GM21367 (cell line): ENCODE data around the gene CDC14B.
"Not testable (repeated sequence)": the region's sequence is repeated elsewhere in the genome, so short reads cannot be mapped to it uniquely, and the experiment has no call there.

Experiments used
- ATAC-seq: cut with Tn5 transposase; IDR thresholded peaks from one replicate; pipeline ENCODE4 v1.9.1; 2021; ENCODE audit not compliant: unreplicated experiment

The CDC14B gene

GRCh38 chr9:96619491-96620180 is at the start of gene CDC14B:
TSS of gene CDC14B (minus strand) at chr9:96619843. CDS start at chr9:96619378, 465 bp downstream.
- no peak for ATAC-seq

- ATAC-seq, result no peak
These were observed 49.4 kb upstream of the CDC14B start for GRCh38 chr9:96668868-96669534.

- ATAC-seq, result no peak
These were observed 47.7 kb upstream of the CDC14B start for GRCh38 chr9:96667363-96667728.

- ATAC-seq, result not testable (repeated sequence)
These were observed 47.2 kb upstream of the CDC14B start for GRCh38 chr9:96666653-96667362.

GRCh38 chr9:96665789-96666188 is 46.1 kb upstream of the CDC14B start:
- ATAC-seq, result no peak

- ATAC-seq, result no peak
These were observed 44.0 kb upstream of the CDC14B start for GRCh38 chr9:96663506-96664120.

GRCh38 chr9:96661711-96662110 is 42.1 kb upstream of the CDC14B start:
- ATAC-seq, result no peak

- no peak for ATAC-seq
These were observed 41.1 kb upstream of the CDC14B start for GRCh38 chr9:96660692-96661248.

- peak; percentile 43 for ATAC-seq
These were observed 35.7 kb upstream of the CDC14B start, which contains the start of gene PRXL2C for GRCh38 chr9:96655198-96655851. TSS of gene PRXL2C (minus strand) at chr9:96655317. CDS start at chr9:96655281, 36 bp downstream.

- ATAC-seq, result peak; percentile 43
These were observed 35.0 kb upstream of the CDC14B start for GRCh38 chr9:96654450-96655197.

GRCh38 chr9:96651626-96652025 is 32.0 kb upstream of the CDC14B start:
- ATAC-seq, result no peak

GRCh38 chr9:96649620-96650324 is 30.1 kb upstream of the CDC14B start:
- ATAC-seq, result no peak

GRCh38 chr9:96646081-96646991 is 26.7 kb upstream of the CDC14B start:
- no peak for ATAC-seq

GRCh38 chr9:96644137-96644536 is 24.5 kb upstream of the CDC14B start:
- ATAC-seq, result no peak

GRCh38 chr9:96641514-96641913 is 21.9 kb upstream of the CDC14B start:
- no peak for ATAC-seq

GRCh38 chr9:96638606-96639364 is 19.1 kb upstream of the CDC14B start:
- ATAC-seq, result no peak

- no peak for ATAC-seq
These were observed 16.7 kb upstream of the CDC14B start for GRCh38 chr9:96636368-96636767.

- not testable (repeated sequence) for ATAC-seq
These were observed 13.9 kb upstream of the CDC14B start for GRCh38 chr9:96633579-96633978.
